Raji (cell line): ENCODE results near the gene VPS45.

Experiments
- POLR2A ChIP-seq: IDR thresholded peaks from 2 replicates; pipeline ENCODE4 v1.6.1; 2011; ENCODE audit warnings: low read depth, low read length, control low read depth; ENCODE audit not compliant: insufficient read depth

VPS45 gene

GRCh38 chr1:150149271-150150132 lies 81.9 kb downstream of the VPS45 start, which contains the start of gene PLEKHO1:
PLEKHO1 (plus strand) TSS chr1:150149916; CDS start chr1:150150258, 342 bp downstream.
- TF ChIP-seq POLR2A: no peak

- no peak for TF ChIP-seq POLR2A
Observed at GRCh38 chr1:150150133-150151021, 82.8 kb downstream of the VPS45 start.

- no peak for TF ChIP-seq POLR2A
Observed at GRCh38 chr1:150151291-150152181, 84.0 kb downstream of the VPS45 start.

- no peak for TF ChIP-seq POLR2A
Observed at GRCh38 chr1:150152182-150152536, 84.6 kb downstream of the VPS45 start.

DNA sequence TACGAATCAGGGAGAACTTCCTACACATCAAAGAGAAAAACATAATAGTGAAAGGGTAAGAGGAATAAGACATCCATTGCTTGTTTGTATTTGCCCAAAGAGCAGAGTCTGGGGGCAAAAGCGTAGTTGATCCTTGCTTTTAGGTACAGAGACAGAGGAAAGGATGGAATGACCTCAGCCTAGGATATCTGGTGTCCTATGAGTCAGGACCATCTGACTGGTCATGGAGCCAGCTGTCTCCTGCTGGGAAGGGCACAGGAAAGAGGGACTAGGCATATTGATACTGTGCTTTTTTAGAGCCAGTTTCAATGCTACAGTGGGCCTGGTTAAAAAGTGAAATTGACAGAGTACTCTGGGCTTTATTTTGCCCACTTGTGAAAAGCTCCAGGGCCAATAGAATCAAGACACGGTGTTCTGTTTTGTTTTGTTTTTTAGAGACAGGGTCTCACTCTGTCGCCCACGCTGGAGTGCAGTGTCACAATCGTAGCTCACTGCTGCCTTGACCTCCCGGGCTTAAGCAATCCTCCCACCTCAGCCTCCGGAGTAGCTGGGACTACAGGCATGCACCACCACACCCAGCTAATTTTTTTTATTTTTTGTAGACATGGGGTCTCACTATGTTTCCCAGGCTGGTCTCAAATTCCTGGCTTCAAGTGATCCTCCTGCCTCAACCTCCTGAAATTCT lies 85.3 kb downstream of the VPS45 start:
- no peak for TF ChIP-seq POLR2A

- TF ChIP-seq POLR2A: no peak
Observed at GRCh38 chr1:150154143-150154542, 86.6 kb downstream of the VPS45 start.

GRCh38 chr1:150155413-150156071 lies 88.0 kb downstream of the VPS45 start:
- no peak for TF ChIP-seq POLR2A

GRCh38 chr1:150156868-150157603 lies 89.5 kb downstream of the VPS45 start:
- no peak for TF ChIP-seq POLR2A

DNA sequence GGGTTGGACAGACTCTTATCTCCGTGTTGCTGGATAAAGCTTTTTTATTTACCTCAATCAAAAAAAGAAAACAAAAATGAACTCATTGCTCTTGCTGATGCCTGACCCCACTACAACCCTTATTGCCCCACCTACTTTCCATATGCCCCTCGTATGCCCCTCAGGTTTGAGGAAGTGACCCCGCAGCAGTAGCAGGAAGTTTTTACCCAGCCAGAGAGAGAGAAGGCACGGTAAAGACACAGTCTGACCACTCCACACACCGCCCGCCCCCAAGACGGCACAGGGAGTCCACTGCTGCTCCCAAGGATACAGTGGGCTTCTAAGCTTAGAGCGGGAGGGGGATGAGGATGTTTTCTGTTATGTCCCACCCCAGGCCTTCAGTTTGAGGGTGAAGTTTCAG lies 92.0 kb downstream of the VPS45 start:
- peak; percentile 55 for TF ChIP-seq POLR2A

GRCh38 chr1:150160964-150161621 lies 93.5 kb downstream of the VPS45 start:
- no peak for TF ChIP-seq POLR2A

DNA sequence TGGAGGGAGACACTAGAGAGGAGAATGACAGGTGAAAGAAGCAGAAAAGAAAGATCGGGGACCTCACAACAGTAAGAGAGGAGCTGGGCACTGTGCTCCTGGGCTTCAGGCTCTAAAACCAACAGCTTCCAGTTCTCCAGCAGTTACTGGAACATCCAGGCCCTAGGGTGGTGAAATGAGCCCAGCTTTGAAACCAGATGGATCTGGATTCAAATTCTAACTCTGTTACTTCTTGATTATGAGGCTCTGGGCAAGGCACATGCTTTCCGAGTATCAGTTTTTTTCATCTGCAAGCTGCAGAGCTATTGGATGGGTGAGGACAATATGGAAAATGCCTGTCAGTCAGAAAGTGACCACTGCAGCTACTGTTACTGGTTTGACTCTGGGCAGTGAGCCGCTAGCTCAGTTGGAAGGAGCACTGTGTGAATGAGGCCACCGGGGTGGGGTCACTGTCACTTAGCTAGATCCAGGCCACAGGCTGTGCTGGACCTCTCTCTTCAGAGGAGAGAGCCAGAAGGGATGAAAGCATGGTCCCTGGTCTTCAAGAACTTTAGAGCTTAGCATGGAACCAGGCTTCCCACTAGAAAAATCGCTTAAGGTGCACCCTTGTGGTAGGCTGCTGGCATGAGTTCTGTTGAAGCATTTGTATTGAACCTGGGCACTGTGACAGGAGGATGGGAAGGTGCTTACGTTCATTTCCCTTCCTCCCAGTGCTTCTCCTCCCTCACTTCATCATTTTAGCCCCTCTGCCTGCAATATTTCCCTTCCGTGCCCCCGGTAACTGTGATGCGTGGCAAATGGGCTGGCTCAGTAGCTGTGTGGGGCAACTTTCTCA lies 94.4 kb downstream of the VPS45 start:
- TF ChIP-seq POLR2A: no peak

DNA sequence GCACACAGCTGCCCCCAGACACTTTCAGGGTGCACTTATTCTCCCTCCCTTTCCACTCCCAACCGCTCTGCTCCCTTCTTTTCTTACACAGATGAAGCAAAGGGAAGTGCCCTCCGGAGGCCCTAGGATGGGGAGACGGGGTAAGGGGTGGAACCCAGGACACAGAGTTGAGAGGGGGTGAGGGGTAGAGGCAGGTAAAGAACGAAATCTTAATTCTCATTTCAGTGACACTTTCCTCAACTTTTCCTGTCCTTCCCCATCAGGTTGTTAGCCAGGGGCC lies 94.9 kb downstream of the VPS45 start:
- no peak for TF ChIP-seq POLR2A
